Astrocyte (in vitro differentiated cells and primary cell): ENCODE data around the gene TOGARAM2. TPM values are rescaled to one million over a fixed set of nuclear protein-coding genes. Genes with fewer than 3 reads are reported as not detected.

ENCODE experiments used
- DNase-seq: peaks from one replicate; pipeline ENCODE4 v3.0.0-alpha.2; 2010; ENCODE audit warnings: low read depth
- FAIRE-seq: peaks from 2 replicates; lab custom pipeline; 2011; peaks lifted over from hg19 to GRCh38; lab: Jason Lieb, UNC
- H2AFZ ChIP-seq: 2 replicates; pipeline ENCODE4 v1.6.0; 2012; ENCODE audit warnings: low read depth, low read length, inconsistent platforms
- H3K27ac ChIP-seq: 2 replicates; pipeline ENCODE4 v1.5.1; 2011; ENCODE audit warnings: low read depth, low read length, inconsistent platforms
- H3K27me3 ChIP-seq: 2 replicates; pipeline ENCODE4 v1.6.0; 2011; ENCODE audit warnings: low read length, inconsistent platforms; ENCODE audit not compliant: insufficient read depth
- H3K36me3 ChIP-seq: 2 replicates; pipeline ENCODE4 v1.5.1; 2011; ENCODE audit warnings: low read length, inconsistent platforms; ENCODE audit not compliant: insufficient read depth
- H3K4me1 ChIP-seq: 2 replicates; pipeline ENCODE4 v1.5.1; 2011; ENCODE audit warnings: low read length, inconsistent platforms; ENCODE audit not compliant: insufficient read depth
- H3K4me2 ChIP-seq: 2 replicates; pipeline ENCODE4 v1.6.0; 2012; ENCODE audit warnings: low read length, inconsistent platforms
- H3K4me3 ChIP-seq: 2 replicates; pipeline ENCODE4 v1.5.1; 2011; ENCODE audit warnings: low read depth, mild to moderate bottlenecking, low read length, inconsistent platforms; ENCODE audit not compliant: insufficient read depth
- H3K79me2 ChIP-seq: 2 replicates; pipeline ENCODE4 v1.6.0; 2012; ENCODE audit warnings: mild to moderate bottlenecking, low read length, inconsistent platforms; ENCODE audit not compliant: insufficient read depth
- H3K9ac ChIP-seq: 2 replicates; pipeline ENCODE4 v1.6.0; 2012; ENCODE audit warnings: mild to moderate bottlenecking, low read length, inconsistent platforms
- H3K9me3 ChIP-seq: 2 replicates; pipeline ENCODE4 v1.5.1; 2012; ENCODE audit warnings: low read depth, mild to moderate bottlenecking, low read length, inconsistent platforms; ENCODE audit not compliant: insufficient read depth
- H4K20me1 ChIP-seq: 2 replicates; pipeline ENCODE4 v1.6.0; 2012; ENCODE audit warnings: low read length, inconsistent platforms; ENCODE audit not compliant: insufficient read depth
- H3K27ac Mint-ChIP-seq: one replicate; pipeline ENCODE4 v1.8.0; 2021; ENCODE audit warnings: mild to moderate bottlenecking, mixed read lengths; ENCODE audit not compliant: unreplicated experiment
- H3K27me3 Mint-ChIP-seq: one replicate; pipeline ENCODE4 v1.8.0; 2021; ENCODE audit warnings: low read depth, mixed read lengths; ENCODE audit not compliant: unreplicated experiment
- H3K36me3 Mint-ChIP-seq: one replicate; pipeline ENCODE4 v1.8.0; 2021; ENCODE audit warnings: low read depth, mixed read lengths; ENCODE audit not compliant: unreplicated experiment
- H3K4me1 Mint-ChIP-seq: one replicate; pipeline ENCODE4 v1.8.0; 2021; ENCODE audit warnings: low read depth, mixed read lengths; ENCODE audit not compliant: unreplicated experiment
- H3K4me3 Mint-ChIP-seq: one replicate; pipeline ENCODE4 v1.8.0; 2021; ENCODE audit warnings: mild to moderate bottlenecking, moderate library complexity, mixed read lengths; ENCODE audit not compliant: unreplicated experiment
- H3K9me3 Mint-ChIP-seq: one replicate; pipeline ENCODE4 v1.8.0; 2021; ENCODE audit warnings: mild to moderate bottlenecking, mixed read lengths; ENCODE audit not compliant: unreplicated experiment
- CTCF ChIP-seq: IDR thresholded peaks from 2 replicates; pipeline ENCODE4 v1.5.1; 2011; ENCODE audit warnings: low read depth, mild to moderate bottlenecking, inconsistent platforms, low read length, moderate library complexity; ENCODE audit not compliant: insufficient read depth
- EZH2 ChIP-seq: IDR thresholded peaks from 2 replicates; pipeline ENCODE4 v1.6.1; 2012; ENCODE audit warnings: mild to moderate bottlenecking, low read length, inconsistent platforms; ENCODE audit not compliant: insufficient read depth
- total RNA-seq: library from RNA; stranded (reverse); gene quantifications from 2 replicates; pipeline ENCODE4 v1.2.1, GENCODE V29; 2021

TOGARAM2 gene
- total RNA-seq, 1 donor from 2014 or later, result 0.73 TPM

GRCh38 chr2:29006092-29006979 lies 25.2 kb downstream of the TOGARAM2 start:
- no peak overlapping the region for H3K9ac ChIP-seq
- no peaks in the 10 kb centered on the region for H3K79me2 ChIP-seq
- no peak overlapping the region for H2AFZ ChIP-seq
- peaks cover 4% of the 10 kb centered on the region for H3K9me3 ChIP-seq
- peaks cover 9% of the 10 kb centered on the region for H3K4me1 ChIP-seq
- no peak overlapping the region for H3K4me3 Mint-ChIP-seq
- H3K27ac ChIP-seq, result no peak overlapping the region
- H3K9me3 Mint-ChIP-seq, result no peaks in the 10 kb centered on the region
- no peaks in the 10 kb centered on the region for H3K36me3 Mint-ChIP-seq
- TF ChIP-seq EZH2 (no peak), CTCF (no peak)
- no peak overlapping the region for H3K27ac Mint-ChIP-seq
- no peak overlapping the region for H3K4me3 ChIP-seq
- H3K27me3 ChIP-seq, result no peaks in the 10 kb centered on the region
- DNase-seq (no peak), FAIRE-seq (no peak)
- peaks cover 10% of the 10 kb centered on the region for H3K4me1 Mint-ChIP-seq
- no peak overlapping the region for H3K4me2 ChIP-seq
- no peaks in the 10 kb centered on the region for H3K36me3 ChIP-seq
- peaks cover 10% of the 10 kb centered on the region for H3K27me3 Mint-ChIP-seq
- no peaks in the 10 kb centered on the region for H4K20me1 ChIP-seq

- no peak overlapping the region for H2AFZ ChIP-seq
- H3K27ac ChIP-seq, result no peak overlapping the region
- H3K36me3 ChIP-seq, result no peaks in the 10 kb centered on the region
- no peaks in the 10 kb centered on the region for H4K20me1 ChIP-seq
- peaks cover 11% of the 10 kb centered on the region for H3K27me3 Mint-ChIP-seq
- H3K9me3 Mint-ChIP-seq, result no peaks in the 10 kb centered on the region
- H3K9ac ChIP-seq, result no peak overlapping the region
- H3K4me1 Mint-ChIP-seq, result peaks cover 15% of the 10 kb centered on the region
- no peak for TF ChIP-seq CTCF
- TF ChIP-seq EZH2, result no peak
- H3K79me2 ChIP-seq, result no peaks in the 10 kb centered on the region
- no peak overlapping the region for H3K4me2 ChIP-seq
- no peaks in the 10 kb centered on the region for H3K27me3 ChIP-seq
- H3K27ac Mint-ChIP-seq, result no peak overlapping the region
- peaks cover 15% of the 10 kb centered on the region for H3K4me1 ChIP-seq
- H3K4me3 ChIP-seq, result no peak overlapping the region
- FAIRE-seq, result no peak
- no peaks in the 10 kb centered on the region for H3K36me3 Mint-ChIP-seq
- no peak for DNase-seq
- peaks cover 4% of the 10 kb centered on the region for H3K9me3 ChIP-seq
- no peak overlapping the region for H3K4me3 Mint-ChIP-seq
These were observed 25.8 kb downstream of the TOGARAM2 start for GRCh38 chr2:29006980-29007301.

DNA sequence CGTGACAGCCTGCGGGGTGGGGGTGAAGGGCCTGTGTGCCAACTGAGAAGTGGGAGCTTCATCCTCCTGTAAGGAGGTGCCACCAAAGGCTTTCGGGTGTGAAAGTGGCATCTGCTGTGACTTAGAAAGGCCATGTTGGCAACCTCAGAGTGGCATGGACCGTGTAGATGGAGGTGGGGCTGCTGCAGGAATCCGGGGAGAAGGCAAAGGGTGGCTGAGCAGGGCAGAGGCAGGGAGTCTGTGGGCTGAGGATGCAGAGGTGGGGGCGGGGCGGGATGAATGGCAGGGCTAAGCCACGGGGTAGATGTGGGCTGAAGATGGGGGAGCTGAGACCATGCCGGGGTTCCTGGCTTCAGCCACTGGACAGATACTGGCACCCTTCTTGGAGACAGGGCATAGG lies 28.2 kb downstream of the TOGARAM2 start:
- Mint-ChIP-seq H3K27ac (no peak overlapping the region), H3K4me3 (no peak overlapping the region), H3K27me3 (peaks cover 12% of the 10 kb centered on the region), H3K4me1 (peaks cover 17% of the 10 kb centered on the region), H3K36me3 (no peaks in the 10 kb centered on the region), H3K9me3 (no peaks in the 10 kb centered on the region)
- Histone ChIP-seq H2AFZ (no peak overlapping the region), H4K20me1 (no peaks in the 10 kb centered on the region), H3K9ac (no peak overlapping the region), H3K9me3 (peaks cover 4% of the 10 kb centered on the region), H3K4me2 (no peak overlapping the region), H3K4me1 (peaks cover 26% of the 10 kb centered on the region), H3K27me3 (no peaks in the 10 kb centered on the region), H3K27ac (no peak overlapping the region), H3K36me3 (no peaks in the 10 kb centered on the region), H3K79me2 (no peaks in the 10 kb centered on the region), H3K4me3 (no peak overlapping the region)
- DNase-seq, result no peak
- no peak for FAIRE-seq
- TF ChIP-seq EZH2, result no peak
- TF ChIP-seq CTCF, result no peak
